ENCODE results near the gene TP73. TPM values are rescaled to one million over a fixed set of nuclear protein-coding genes. Genes with fewer than 3 reads are reported as not detected.

The TP73 gene
- total RNA-seq, 3 donors from 2014 or later (not counting 1 experiment from before 2014, with no cell fraction given): 0.28 to 0.50 (median 0.39) TPM

- 10% methylated on average over 83 of the region's 83 CpGs for WGBS (ENCODE audit: insufficient coverage)
- peaks cover 8% of the 10 kb centered on the region for H3K36me3 ChIP-seq (ENCODE audit: control insufficient read depth, insufficient read depth, low read length)
- Mint-ChIP-seq H3K4me3 (peak overlapping the region; percentile 61), H3K27me3 (ENCODE audit: low read depth in 2 of 2) (peaks cover 33 to 43% of the 10 kb centered on the region in 2 donors), H3K27ac (no peak overlapping the region), H3K36me3 (no peaks in the 10 kb centered on the region), H3K9me3 (no peaks in the 10 kb centered on the region), H3K4me1 (peaks cover 29 to 34% of the 10 kb centered on the region in 2 donors)
- peaks cover 26% of the 10 kb centered on the region for H3K27me3 ChIP-seq (ENCODE audit: control insufficient read depth, insufficient read depth, low read length)
- TF ChIP-seq CTCF (IDR thresholded peaks at IDR 0.05): no peak
- no peaks in the 10 kb centered on the region for H3K9me3 ChIP-seq (ENCODE audit: control insufficient read depth, insufficient read depth, low read length)
- H3K4me1 ChIP-seq (ENCODE audit: control insufficient read depth, insufficient read depth, low read length): peaks cover 33% of the 10 kb centered on the region
- no peak overlapping the region for H3K4me3 ChIP-seq (ENCODE audit: low read length)
- peak in 1 of 2 donors; percentile 28 for DNase-seq
- H3K27ac ChIP-seq (ENCODE audit: low read length): no peak overlapping the region
- intact Hi-C loops (cut with micrococcal nuclease): no loop called here
- ATAC-seq: no peak
Observed at GRCh38 chr1:3651026-3651929, 1.0 kb upstream of the TP73 start.

- intact Hi-C loops (cut with micrococcal nuclease): no loop called here
- WGBS (ENCODE audit: insufficient coverage): 5% methylated on average over 68 of the region's 68 CpGs
- peak overlapping the region; percentile 7 for H3K4me3 ChIP-seq (ENCODE audit: low read length)
Observed at GRCh38 chr1:3652548-3653285, 401 bp downstream of the TP73 start.

GRCh38 chr1:3653286-3653618 lies 936 bp downstream of the TP73 start:
- DNase-seq: no peak
- Mint-ChIP-seq H3K27me3 (ENCODE audit: low read depth in 2 of 2) (peaks cover 38 to 55% of the 10 kb centered on the region in 2 donors), H3K27ac (no peak overlapping the region), H3K36me3 (no peaks in the 10 kb centered on the region), H3K9me3 (no peaks in the 10 kb centered on the region), H3K4me3 (peak overlapping the region; percentile 4), H3K4me1 (peaks cover 16 to 27% of the 10 kb centered on the region in 2 donors)
- H3K36me3 ChIP-seq (ENCODE audit: control insufficient read depth, insufficient read depth, low read length): no peaks in the 10 kb centered on the region
- H3K27ac ChIP-seq (ENCODE audit: low read length): no peak overlapping the region
- no peak overlapping the region for H3K4me3 ChIP-seq (ENCODE audit: low read length)
- peaks cover 33% of the 10 kb centered on the region for H3K4me1 ChIP-seq (ENCODE audit: control insufficient read depth, insufficient read depth, low read length)
- peaks cover 26% of the 10 kb centered on the region for H3K27me3 ChIP-seq (ENCODE audit: control insufficient read depth, insufficient read depth, low read length)
- ATAC-seq: no peak
- 40% methylated on average over 10 of the region's 10 CpGs for WGBS (ENCODE audit: insufficient coverage)
- intact Hi-C loops (cut with micrococcal nuclease): no loop called here
- TF ChIP-seq CTCF (IDR thresholded peaks at IDR 0.05): no peak
- H3K9me3 ChIP-seq (ENCODE audit: control insufficient read depth, insufficient read depth, low read length): no peaks in the 10 kb centered on the region

More at GRCh38 chr1:3652548-3653285, 401 bp downstream of the TP73 start:
- Histone ChIP-seq H3K9me3 (ENCODE audit: control insufficient read depth, insufficient read depth, low read length) (no peaks in the 10 kb centered on the region), H3K27ac (ENCODE audit: low read length) (no peak overlapping the region), H3K36me3 (ENCODE audit: control insufficient read depth, insufficient read depth, low read length) (no peaks in the 10 kb centered on the region), H3K4me1 (ENCODE audit: control insufficient read depth, insufficient read depth, low read length) (peaks cover 33% of the 10 kb centered on the region), H3K27me3 (ENCODE audit: control insufficient read depth, insufficient read depth, low read length) (peaks cover 26% of the 10 kb centered on the region)
- no peak for TF ChIP-seq CTCF (IDR thresholded peaks at IDR 0.05)
- Mint-ChIP-seq H3K4me3 (no peak overlapping the region), H3K27ac (no peak overlapping the region), H3K36me3 (no peaks in the 10 kb centered on the region), H3K4me1 (peaks cover 22 to 33% of the 10 kb centered on the region in 2 donors), H3K27me3 (ENCODE audit: low read depth in 2 of 2) (peaks cover 36 to 50% of the 10 kb centered on the region in 2 donors), H3K9me3 (no peaks in the 10 kb centered on the region)
- DNase-seq (no peak), ATAC-seq (no peak)

All from natural killer cell (primary cell).